A549 (cell line): ENCODE results near the gene DTX1.

Source experiments
- POLR2A ChIP-seq: IDR thresholded peaks from 2 replicates; pipeline ENCODE4 v1.6.1; 2012; ENCODE audit warnings: mild to moderate bottlenecking, low read length
- POLR2AphosphoS2 ChIP-seq: conservative IDR thresholded peaks from 2 replicates; pipeline ENCODE4 v1.6.1; 2012; ENCODE audit warnings: low read length, improper control_type of control experiment, inconsistent platforms
- RAD21 ChIP-seq, 2 experiments: fragments of >200 bp in 1 of 2; sonication (Bioruptor Twin) in 1 of 2; formaldehyde crosslinking in 1 of 2; IDR thresholded peaks in 1 of 2; conservative IDR thresholded peaks in 1 of 2; 2 replicates in 1 of 2; 3 replicates in 1 of 2; pipeline ENCODE4 v1.6.1; 2012 to 2018; ENCODE audit warnings: inconsistent platforms in 1 of 2
- RCOR1 ChIP-seq: fragments of 150-350 bp; IDR thresholded peaks from 2 replicates; pipeline ENCODE4 v1.6.1; 2014; ENCODE audit warnings: antibody characterized with exemption, low read length, low read depth
- REST ChIP-seq: fragments of 200-600 bp; sonication (generic); IDR thresholded peaks from 2 replicates; pipeline ENCODE4 v1.6.1; 2016; ENCODE audit warnings: antibody characterized with exemption, mild to moderate bottlenecking, moderate library complexity
- RFX5 ChIP-seq: fragments of 450-650 bp; IDR thresholded peaks from 2 replicates; pipeline ENCODE4 v1.7.1; 2014; ENCODE audit warnings: antibody characterized with exemption, mild to moderate bottlenecking, moderate library complexity
- SMC3 ChIP-seq: fragments of >200 bp; sonication (Bioruptor Twin); formaldehyde crosslinking; IDR thresholded peaks from 3 replicates; pipeline ENCODE4 v1.6.1; 2018; ENCODE audit warnings: inconsistent platforms
- SREBF2 ChIP-seq: fragments of 450-650 bp; IDR thresholded peaks from 2 replicates; pipeline ENCODE4 v1.6.1; 2014; ENCODE audit warnings: mild to moderate bottlenecking, moderate library complexity
- TF ChIP-seq, protein P1 (sequence below): fragments of >200 bp; sonication (Bioruptor Twin); formaldehyde crosslinking; IDR thresholded peaks from 3 replicates; pipeline ENCODE4 v1.5.1; 2016

GRCh38 chr12:113142173-113142885 lies 85.8 kb downstream of the DTX1 start:
- TF ChIP-seq, protein P1, sequence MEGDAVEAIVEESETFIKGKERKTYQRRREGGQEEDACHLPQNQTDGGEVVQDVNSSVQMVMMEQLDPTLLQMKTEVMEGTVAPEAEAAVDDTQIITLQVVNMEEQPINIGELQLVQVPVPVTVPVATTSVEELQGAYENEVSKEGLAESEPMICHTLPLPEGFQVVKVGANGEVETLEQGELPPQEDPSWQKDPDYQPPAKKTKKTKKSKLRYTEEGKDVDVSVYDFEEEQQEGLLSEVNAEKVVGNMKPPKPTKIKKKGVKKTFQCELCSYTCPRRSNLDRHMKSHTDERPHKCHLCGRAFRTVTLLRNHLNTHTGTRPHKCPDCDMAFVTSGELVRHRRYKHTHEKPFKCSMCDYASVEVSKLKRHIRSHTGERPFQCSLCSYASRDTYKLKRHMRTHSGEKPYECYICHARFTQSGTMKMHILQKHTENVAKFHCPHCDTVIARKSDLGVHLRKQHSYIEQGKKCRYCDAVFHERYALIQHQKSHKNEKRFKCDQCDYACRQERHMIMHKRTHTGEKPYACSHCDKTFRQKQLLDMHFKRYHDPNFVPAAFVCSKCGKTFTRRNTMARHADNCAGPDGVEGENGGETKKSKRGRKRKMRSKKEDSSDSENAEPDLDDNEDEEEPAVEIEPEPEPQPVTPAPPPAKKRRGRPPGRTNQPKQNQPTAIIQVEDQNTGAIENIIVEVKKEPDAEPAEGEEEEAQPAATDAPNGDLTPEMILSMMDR = no peak
- no peak for TF ChIP-seq POLR2A
- no peak for TF ChIP-seq RFX5
- TF ChIP-seq REST = no peak
- TF ChIP-seq RAD21 (conservative IDR thresholded peaks at IDR 0.05 in 1 of 2, IDR thresholded peaks at IDR 0.05 in 1 of 2) = no peak
- no peak for TF ChIP-seq SREBF2
- TF ChIP-seq POLR2AphosphoS2 = no peak
- no peak for TF ChIP-seq RCOR1
- no peak for TF ChIP-seq SMC3
